T-cell (primary cell): ENCODE data around the gene NAPEPLD. TPM values are rescaled to one million over a fixed set of nuclear protein-coding genes. Genes with fewer than 3 reads are reported as not detected.
A peak's percentile ranks its signal among the peaks of the same experiment; 100 is the strongest.
"Not testable (repeated sequence)": the region's sequence is repeated elsewhere in the genome, so short reads cannot be mapped to it uniquely, and the experiment has no call there.

Source experiments
- ATAC-seq, 4 experiments: fragments of 200-7000 bp in 3 of 4; fragments of 150-1000 bp in 1 of 4; cut with Tn5 transposase; replicated peaks in 1 of 4; 1 replicate in 3 of 4; 2 replicates in 1 of 4; pipeline ENCODE4 v1.10.0; 2021; ENCODE audit warnings: moderate library complexity in 3 of 4, mild to moderate bottlenecking in 2 of 4, moderate number of reproducible peaks in 1 of 4
- CTCF ChIA-PET, 2 donors: fragments of 300-600 bp; sonication (Branson Sonifier 250); formaldehyde crosslinking; loops; one replicate each; lab custom pipeline; 2022; ENCODE audit warnings: antibody characterized with exemption in 2 of 2; lab: Charles Lee
- POLR2A ChIA-PET, 2 donors: fragments of 300-600 bp; sonication (Branson Sonifier 250); formaldehyde crosslinking; loops; one replicate each; lab custom pipeline; 2022; ENCODE audit warnings: antibody characterized with exemption in 2 of 2; lab: Charles Lee
- DNase-seq, 35 experiments: peaks; one replicate each; pipeline versions ENCODE4 v3.0.0 to v3.0.0-alpha.2; 2013 to 2023
- H3K27ac ChIP-seq: one replicate; pipeline ENCODE4 v1.5.1; 2013; ENCODE audit warnings: low read length
- H3K27me3 ChIP-seq, 2 experiments: replicated peaks in 1 of 2; 1 replicate in 1 of 2; 2 replicates in 1 of 2; pipeline versions ENCODE4 v1.6.1 to v1.7.0; 2013; ENCODE audit warnings: low read length in 1 of 2, mixed read lengths in 1 of 2; ENCODE audit not compliant: control insufficient read depth in 2 of 2, insufficient read depth in 2 of 2; ENCODE audit errors: extremely low read depth in 1 of 2
- H3K36me3 ChIP-seq, 2 donors: 1 replicate in 1 of 2; 2 replicates in 1 of 2; pipeline versions ENCODE4 v1.6.1 to v1.7.0; 2013; ENCODE audit warnings: low read length in 1 of 2; ENCODE audit not compliant: control insufficient read depth in 2 of 2, insufficient read depth in 1 of 2; ENCODE audit errors: extremely low read depth in 1 of 2
- H3K4me1 ChIP-seq, 2 experiments: 1 replicate in 1 of 2; 2 replicates in 1 of 2; pipeline versions ENCODE4 v1.6.1 to v1.7.0; 2013; ENCODE audit warnings: low read length in 2 of 2, mixed read lengths in 1 of 2; ENCODE audit not compliant: insufficient read depth in 2 of 2, control insufficient read depth in 1 of 2; ENCODE audit errors: extremely low read depth in 1 of 2
- H3K4me3 ChIP-seq, 2 donors: 1 replicate in 1 of 2; 2 replicates in 1 of 2; pipeline versions ENCODE4 v1.5.1 to v1.7.0; 2013; ENCODE audit warnings: mild to moderate bottlenecking in 2 of 2, low read length in 1 of 2, moderate library complexity in 1 of 2; ENCODE audit not compliant: control insufficient read depth in 1 of 2; ENCODE audit errors: extremely low read depth in 1 of 2
- H3K9me3 ChIP-seq: 2 replicates; pipeline ENCODE4 v1.7.0; 2013
- H3K27ac Mint-ChIP-seq, 2 donors: one replicate each; pipeline ENCODE4 v1.8.0; 2020 to 2021; ENCODE audit warnings: mild to moderate bottlenecking in 2 of 2, mixed read lengths in 2 of 2
- H3K27me3 Mint-ChIP-seq, 2 donors: one replicate each; pipeline ENCODE4 v1.8.0; 2021 to 2022; ENCODE audit warnings: mixed read lengths in 2 of 2
- H3K36me3 Mint-ChIP-seq: one replicate; pipeline ENCODE4 v1.8.0; 2021; ENCODE audit warnings: mixed read lengths
- H3K4me1 Mint-ChIP-seq, 3 donors: one replicate each; pipeline ENCODE4 v1.8.0; 2020 to 2022; ENCODE audit warnings: mixed read lengths in 3 of 3, mild to moderate bottlenecking in 1 of 3
- H3K4me3 Mint-ChIP-seq, 3 donors: one replicate each; pipeline ENCODE4 v1.8.0; 2020 to 2022; ENCODE audit warnings: mild to moderate bottlenecking in 3 of 3, mixed read lengths in 3 of 3, moderate library complexity in 3 of 3
- H3K9me3 Mint-ChIP-seq, 3 donors: one replicate each; pipeline ENCODE4 v1.8.0; 2020 to 2022; ENCODE audit warnings: mixed read lengths in 3 of 3
- WGBS: methylation state at CpG from one replicate; pipeline ENCODE4 v1.1.5; 2013; ENCODE audit warnings: missing lambda C conversion rate; ENCODE audit not compliant: insufficient coverage; 5-methylcytosine and 5-hydroxymethylcytosine counted together
- total RNA-seq, 35 experiments: library from RNA in 6 of 35; stranded (reverse) in 6 of 35; fragments of 120-200 nt in 1 of 35; gene quantifications; one replicate each; pipeline versions ENCODE4 v1.2.1 to v1.2.4 and lab custom pipeline; 2013 to 2026

The NAPEPLD gene
- total RNA-seq, 5 donors from 2014 or later (not counting 1 experiment from before 2014, with no cell fraction given): 5.4 to 19.1 (median 15.8) TPM

DNA sequence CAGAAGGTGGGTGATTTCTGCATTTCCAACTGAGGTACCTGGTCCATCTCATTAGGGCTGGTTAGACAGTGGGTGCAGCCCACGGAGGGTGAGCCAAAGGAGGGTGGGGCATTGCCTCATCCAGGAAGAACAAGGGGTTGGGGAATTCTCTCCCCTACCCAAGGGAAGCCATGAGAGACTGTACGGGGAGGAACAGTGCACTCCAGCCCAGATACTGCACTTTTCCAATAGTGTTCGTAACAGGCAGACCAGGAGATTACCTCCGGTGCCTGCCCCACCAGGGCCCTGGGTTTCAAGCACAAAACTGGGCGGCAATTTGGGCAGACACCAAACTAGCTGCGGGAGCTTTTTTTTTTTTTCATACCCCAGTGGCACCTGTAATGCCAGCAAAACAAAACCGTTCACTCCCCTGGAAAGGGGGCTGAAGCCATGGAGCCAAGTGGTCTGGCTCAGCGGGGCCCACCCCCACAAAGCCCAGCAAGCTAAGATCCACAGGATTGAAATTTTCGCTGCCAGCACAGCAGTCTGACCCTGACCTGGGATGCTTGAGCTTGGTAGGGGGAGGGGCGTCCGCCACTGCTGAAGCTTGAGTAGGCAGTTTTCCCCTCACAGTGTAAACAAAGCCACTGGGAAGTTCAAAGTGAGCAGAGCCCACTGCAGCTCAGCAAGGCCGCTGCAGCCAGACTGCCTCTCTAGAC lies 42.7 kb downstream of the NAPEPLD start:
- Mint-ChIP-seq H3K27ac (no peak overlapping the region), H3K27me3 (no peaks in the 10 kb centered on the region), H3K36me3 (peaks cover 57% of the 10 kb centered on the region), H3K9me3 (peaks cover 0 to 17% (median 12%) of the 10 kb centered on the region in 3 donors), H3K4me1 (peaks cover 0 to 2% (median 0%) of the 10 kb centered on the region in 3 donors), H3K4me3 (no peak overlapping the region)
- ChIA-PET POLR2A (no interaction called here), CTCF (interaction anchor here in 1 of 2 donors (0.6 to 0.7 kb wide), 2 partner anchors 18 to 711 kb away, joined by 4 to 6 read pairs; no protein-coding TSS in a partner anchor)
- 94% methylated on average over 8 of the region's 12 CpGs for WGBS
- DNase-seq (no peak), ATAC-seq (no peak)
- Histone ChIP-seq H3K27me3 (no peaks in the 10 kb centered on the region), H3K36me3 (peaks cover 0 to 14% of the 10 kb centered on the region in 2 donors), H3K27ac (no peak overlapping the region), H3K4me3 (no peak overlapping the region), H3K4me1 (no peaks in the 10 kb centered on the region), H3K9me3 (no peaks in the 10 kb centered on the region)

DNA sequence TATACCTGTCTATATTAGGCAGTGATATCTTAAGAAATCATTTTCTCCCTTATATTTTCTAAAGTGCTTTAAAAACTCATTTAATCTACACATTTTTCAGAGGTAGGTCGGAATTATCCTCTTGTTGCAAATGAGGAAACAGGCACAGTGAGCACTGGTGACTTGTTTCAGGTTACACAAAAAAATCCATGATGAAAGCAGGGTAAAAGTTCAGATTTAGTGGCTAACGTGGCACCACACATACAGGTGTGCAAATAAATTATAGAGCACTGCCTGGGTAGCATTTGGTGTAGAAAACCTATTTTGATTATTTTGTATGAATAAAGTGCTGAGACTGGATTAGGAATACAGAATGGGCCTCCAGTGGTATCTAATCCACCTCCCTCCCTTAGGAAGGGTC lies 47.4 kb downstream of the NAPEPLD start:
- no peak for DNase-seq
- ChIA-PET POLR2A (no interaction called here), CTCF (interaction anchor here in 1 of 2 donors (0.6 kb wide), 1 partner anchor 11 kb away, joined by 7 read pairs; no protein-coding TSS in a partner anchor)
- no peaks in the 10 kb centered on the region for H3K4me1 ChIP-seq
- no peak overlapping the region for H3K4me3 Mint-ChIP-seq
- no peaks in the 10 kb centered on the region for H3K27me3 ChIP-seq
- no peaks in the 10 kb centered on the region for H3K9me3 Mint-ChIP-seq
- WGBS: 0% methylated on average over 1 of the region's 2 CpGs
- H3K4me1 Mint-ChIP-seq: no peaks in the 10 kb centered on the region
- H3K36me3 ChIP-seq: peaks cover 0 to 22% of the 10 kb centered on the region in 2 donors
- H3K36me3 Mint-ChIP-seq: peaks cover 29% of the 10 kb centered on the region
- H3K9me3 ChIP-seq: no peaks in the 10 kb centered on the region
- no peaks in the 10 kb centered on the region for H3K27me3 Mint-ChIP-seq
- no peak overlapping the region for H3K27ac Mint-ChIP-seq
- no peak for ATAC-seq
- no peak overlapping the region for H3K4me3 ChIP-seq
- no peak overlapping the region for H3K27ac ChIP-seq

- CTCF ChIA-PET: no interaction called here
- H3K27ac Mint-ChIP-seq: no peak overlapping the region
These were observed 48.6 kb downstream of the NAPEPLD start for GRCh38 chr7:103100348-103100747.

DNA sequence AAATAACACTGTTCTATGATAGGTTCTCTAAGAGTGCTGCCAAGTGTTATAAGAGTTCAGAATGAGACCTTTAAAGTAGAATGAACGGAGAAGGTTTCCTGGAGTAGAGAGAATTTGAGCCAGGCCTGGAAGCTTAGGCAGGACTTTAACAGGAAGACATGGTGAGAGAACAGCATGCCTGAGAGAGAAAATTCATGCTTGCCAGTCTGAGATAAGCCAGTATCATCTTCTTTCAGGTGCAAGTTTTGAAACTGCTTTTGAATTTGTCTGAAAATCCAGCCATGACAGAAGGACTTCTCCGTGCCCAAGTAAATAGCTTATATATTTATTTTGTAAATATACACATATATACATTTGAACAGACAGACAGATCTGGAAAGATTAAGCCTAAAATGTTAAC lies 51.9 kb downstream of the NAPEPLD start:
- Mint-ChIP-seq H3K36me3 (peaks cover 40% of the 10 kb centered on the region), H3K4me3 (no peak overlapping the region), H3K4me1 (no peaks in the 10 kb centered on the region), H3K27me3 (no peaks in the 10 kb centered on the region), H3K27ac (no peak overlapping the region), H3K9me3 (no peaks in the 10 kb centered on the region)
- H3K27ac ChIP-seq: no peak overlapping the region
- H3K27me3 ChIP-seq: no peaks in the 10 kb centered on the region
- peaks cover 0 to 11% of the 10 kb centered on the region in 2 donors for H3K36me3 ChIP-seq
- no peak for ATAC-seq
- H3K4me1 ChIP-seq: no peaks in the 10 kb centered on the region
- 100% methylated on average over 1 of the region's 2 CpGs for WGBS
- H3K4me3 ChIP-seq: no peak overlapping the region
- POLR2A ChIA-PET: no interaction called here
- DNase-seq: no peak
- H3K9me3 ChIP-seq: no peaks in the 10 kb centered on the region
- CTCF ChIA-PET: interaction anchor here in 1 of 2 donors (0.5 kb wide), 1 partner anchor 54 kb away, joined by 3 read pairs; no protein-coding TSS in a partner anchor

More at GRCh38 chr7:103100348-103100747, 48.6 kb downstream of the NAPEPLD start:
- POLR2A ChIA-PET: no interaction called here
- Mint-ChIP-seq H3K36me3 (peaks cover 33% of the 10 kb centered on the region), H3K9me3 (no peaks in the 10 kb centered on the region), H3K4me1 (no peaks in the 10 kb centered on the region), H3K4me3 (no peak overlapping the region), H3K27me3 (no peaks in the 10 kb centered on the region)
- H3K27ac ChIP-seq: no peak overlapping the region
- H3K9me3 ChIP-seq: no peaks in the 10 kb centered on the region
- ATAC-seq (no peak), DNase-seq (no peak)
- H3K27me3 ChIP-seq: no peaks in the 10 kb centered on the region
- H3K36me3 ChIP-seq: peaks cover 0 to 22% of the 10 kb centered on the region in 2 donors
- H3K4me1 ChIP-seq: no peaks in the 10 kb centered on the region
- WGBS: no CpG with 5 or more reads among the region's 3 CpGs
- H3K4me3 ChIP-seq: no peak overlapping the region

DNA sequence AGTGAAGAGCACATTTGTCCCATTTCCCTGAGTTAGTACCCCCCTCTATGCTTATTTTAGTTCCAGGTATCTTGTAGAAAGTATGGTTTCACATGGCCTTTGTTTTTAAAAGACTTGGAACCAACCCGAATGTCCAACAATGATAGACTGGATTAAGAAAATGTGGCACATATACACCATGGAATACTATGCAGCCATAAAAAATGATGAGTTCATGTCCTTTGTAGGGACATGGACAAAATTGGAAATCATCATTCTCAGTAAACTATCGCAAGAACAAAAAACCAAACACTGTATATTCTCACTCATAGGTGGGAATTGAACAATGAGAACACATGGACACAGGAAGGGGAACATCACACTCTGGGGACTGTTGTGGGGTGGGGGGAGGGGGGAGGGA lies 53.3 kb downstream of the NAPEPLD start:
- ATAC-seq, H3K4me1 Mint-ChIP-seq, H3K4me1 ChIP-seq, H3K9me3 ChIP-seq, H3K27me3 ChIP-seq, H3K36me3 ChIP-seq, H3K9me3 Mint-ChIP-seq, H3K4me3 ChIP-seq, CTCF ChIA-PET, DNase-seq, H3K27ac ChIP-seq, H3K4me3 Mint-ChIP-seq, H3K27me3 Mint-ChIP-seq: not testable (repeated sequence)
- POLR2A ChIA-PET: interaction anchor here in 1 of 2 donors (1.0 kb wide), 1 partner anchor 21 kb away, joined by 4 read pairs; the partner anchor contains the start of genes ARMC10 and FBXL13
- peaks cover 45% of the 10 kb centered on the region for H3K36me3 Mint-ChIP-seq
- peak overlapping the region in 1 of 2 donors; percentile 34 for H3K27ac Mint-ChIP-seq
- WGBS: no CpG with 5 or more reads among the region's 2 CpGs

- DNase-seq: no peak
- CTCF ChIA-PET: no interaction called here
- WGBS: no CpG with 5 or more reads among the region's 3 CpGs
- Histone ChIP-seq H3K36me3 (peaks cover 0 to 10% of the 10 kb centered on the region in 2 donors), H3K27ac (no peak overlapping the region), H3K4me3 (no peak overlapping the region), H3K9me3 (no peaks in the 10 kb centered on the region), H3K27me3 (no peaks in the 10 kb centered on the region), H3K4me1 (no peaks in the 10 kb centered on the region)
- H3K4me1 Mint-ChIP-seq: no peaks in the 10 kb centered on the region
- no peak overlapping the region for H3K4me3 Mint-ChIP-seq
- no peaks in the 10 kb centered on the region for H3K27me3 Mint-ChIP-seq
- H3K9me3 Mint-ChIP-seq: no peaks in the 10 kb centered on the region
- POLR2A ChIA-PET: interaction anchor here in 1 of 2 donors (0.5 kb wide), 1 partner anchor 9 kb away, joined by 3 read pairs; no protein-coding TSS in a partner anchor
- ATAC-seq: no peak
- H3K27ac Mint-ChIP-seq: peak overlapping the region in 1 of 2 donors; percentile 16
- H3K36me3 Mint-ChIP-seq: peaks cover 55% of the 10 kb centered on the region
These were observed 54.8 kb downstream of the NAPEPLD start for GRCh38 chr7:103094102-103094501.
